ENCODE measurements around the gene STOML2. TPM values are rescaled to one million over a fixed set of nuclear protein-coding genes. Genes with fewer than 3 reads are reported as not detected.

Gene STOML2
- total and polyA plus RNA-seq, 7 experiments from 2014 or later: 34.7 to 126 (median 46.1) TPM

- ChIA-PET CTCF (interaction anchor here (0.6 to 2.3 kb wide), 2 partner anchors 192 kb away, joined by 3 to 18 read pairs; no protein-coding TSS in a partner anchor), POLR2A (interaction anchor here (1.3 to 11.3 kb wide), 2 partner anchors 12 to 25 kb away, joined by 4 to 88 read pairs; partner anchors contain the start of gene FANCG)
- Mint-ChIP-seq H3K9me3 (no peaks in the 10 kb centered on the region), H3K4me1 (peaks cover 19 to 37% (median 25%) of the 10 kb centered on the region in 7 donors), H3K27ac (no peak overlapping the region), H3K4me3 (no peak overlapping the region), H3K36me3 (peaks cover 5 to 46% (median 24%) of the 10 kb centered on the region in 5 donors), H3K27me3 (no peaks in the 10 kb centered on the region)
- Histone ChIP-seq H3K9me3 (ENCODE audit: control insufficient read depth in 2 of 3, low read length in 3 of 3) (no peaks in the 10 kb centered on the region), H3K4me1 (ENCODE audit: control insufficient read depth in 2 of 2, insufficient read depth in 2 of 2, low read length in 2 of 2) (peaks cover 7 to 8% of the 10 kb centered on the region in 2 donors), H3K4me3 (ENCODE audit: low read length) (no peak overlapping the region), H3K36me3 (ENCODE audit: control insufficient read depth in 2 of 3, insufficient read depth in 3 of 3, low read length in 3 of 3) (peaks cover 0 to 80% (median 26%) of the 10 kb centered on the region in 3 experiments), H3K27ac (ENCODE audit: low read depth, low read length) (no peak overlapping the region), H3K27me3 (ENCODE audit: control insufficient read depth in 2 of 2, insufficient read depth in 2 of 2, low read length in 2 of 2) (no peaks in the 10 kb centered on the region)
- ATAC-seq (no peak), DNase-seq (no peak)
- intact Hi-C loops (cut with micrococcal nuclease): no loop called here
Measured at GRCh38 chr9:35091536-35091935, 11.4 kb downstream of the STOML2 start.

- Mint-ChIP-seq H3K4me3 (no peak overlapping the region), H3K36me3 (peaks cover 5 to 41% (median 23%) of the 10 kb centered on the region in 5 donors), H3K27me3 (no peaks in the 10 kb centered on the region), H3K27ac (peak overlapping the region in 1 of 9 donors; percentile 22), H3K4me1 (peaks cover 3 to 24% (median 11%) of the 10 kb centered on the region in 7 donors), H3K9me3 (no peaks in the 10 kb centered on the region)
- Histone ChIP-seq H3K4me1 (ENCODE audit: control insufficient read depth in 2 of 2, insufficient read depth in 2 of 2, low read length in 2 of 2) (no peaks in the 10 kb centered on the region), H3K27me3 (ENCODE audit: control insufficient read depth in 2 of 2, insufficient read depth in 2 of 2, low read length in 2 of 2) (no peaks in the 10 kb centered on the region), H3K27ac (ENCODE audit: low read depth, low read length) (no peak overlapping the region), H3K4me3 (ENCODE audit: low read length) (no peak overlapping the region), H3K36me3 (ENCODE audit: control insufficient read depth in 2 of 3, insufficient read depth in 3 of 3, low read length in 3 of 3) (peaks cover 0 to 77% (median 26%) of the 10 kb centered on the region in 3 experiments), H3K9me3 (ENCODE audit: control insufficient read depth in 2 of 3, low read length in 3 of 3) (no peaks in the 10 kb centered on the region)
- POLR2A ChIA-PET: no interaction called here
- ATAC-seq (no peak), DNase-seq (no peak)
- CTCF ChIA-PET: no interaction called here
- intact Hi-C loops (cut with micrococcal nuclease): no loop called here
Measured at GRCh38 chr9:35089434-35089833, 13.5 kb downstream of the STOML2 start.

GRCh38 chr9:35085078-35085477 is 17.9 kb downstream of the STOML2 start:
- no peak overlapping the region for H3K27ac ChIP-seq (ENCODE audit: low read depth, low read length)
- peaks cover under 1 to 4% (median 3%) of the 10 kb centered on the region in 7 donors for H3K4me1 Mint-ChIP-seq
- peaks cover 0 to 33% (median 13%) of the 10 kb centered on the region in 3 experiments for H3K36me3 ChIP-seq (ENCODE audit: control insufficient read depth in 2 of 3, insufficient read depth in 3 of 3, low read length in 3 of 3)
- ChIA-PET CTCF (interaction anchor here (1.1 kb wide), 1 partner anchor 10 kb away, joined by 3 read pairs; no protein-coding TSS in a partner anchor), POLR2A (interaction anchor here (0.7 to 2.7 kb wide), 3 partner anchors 8 to 13 kb away, joined by 3 to 10 read pairs (median 3); partner anchors contain the start of gene PIGO)
- H3K36me3 Mint-ChIP-seq: peaks cover 0 to 20% (median 17%) of the 10 kb centered on the region in 5 donors
- intact Hi-C loops (cut with micrococcal nuclease): no loop called here
- no peak overlapping the region for H3K4me3 Mint-ChIP-seq
- H3K4me1 ChIP-seq (ENCODE audit: control insufficient read depth in 2 of 2, insufficient read depth in 2 of 2, low read length in 2 of 2): peaks cover 0 to 2% of the 10 kb centered on the region in 2 donors
- no peak overlapping the region for H3K4me3 ChIP-seq (ENCODE audit: low read length)
- H3K9me3 ChIP-seq (ENCODE audit: control insufficient read depth in 2 of 3, low read length in 3 of 3): no peaks in the 10 kb centered on the region
- ATAC-seq (no peak), DNase-seq (no peak)
- H3K27me3 Mint-ChIP-seq: no peaks in the 10 kb centered on the region
- peak overlapping the region in 2 of 9 donors; percentile 1 to 2 for H3K27ac Mint-ChIP-seq
- no peaks in the 10 kb centered on the region for H3K9me3 Mint-ChIP-seq
- no peaks in the 10 kb centered on the region for H3K27me3 ChIP-seq (ENCODE audit: control insufficient read depth in 2 of 2, insufficient read depth in 2 of 2, low read length in 2 of 2)

DNA sequence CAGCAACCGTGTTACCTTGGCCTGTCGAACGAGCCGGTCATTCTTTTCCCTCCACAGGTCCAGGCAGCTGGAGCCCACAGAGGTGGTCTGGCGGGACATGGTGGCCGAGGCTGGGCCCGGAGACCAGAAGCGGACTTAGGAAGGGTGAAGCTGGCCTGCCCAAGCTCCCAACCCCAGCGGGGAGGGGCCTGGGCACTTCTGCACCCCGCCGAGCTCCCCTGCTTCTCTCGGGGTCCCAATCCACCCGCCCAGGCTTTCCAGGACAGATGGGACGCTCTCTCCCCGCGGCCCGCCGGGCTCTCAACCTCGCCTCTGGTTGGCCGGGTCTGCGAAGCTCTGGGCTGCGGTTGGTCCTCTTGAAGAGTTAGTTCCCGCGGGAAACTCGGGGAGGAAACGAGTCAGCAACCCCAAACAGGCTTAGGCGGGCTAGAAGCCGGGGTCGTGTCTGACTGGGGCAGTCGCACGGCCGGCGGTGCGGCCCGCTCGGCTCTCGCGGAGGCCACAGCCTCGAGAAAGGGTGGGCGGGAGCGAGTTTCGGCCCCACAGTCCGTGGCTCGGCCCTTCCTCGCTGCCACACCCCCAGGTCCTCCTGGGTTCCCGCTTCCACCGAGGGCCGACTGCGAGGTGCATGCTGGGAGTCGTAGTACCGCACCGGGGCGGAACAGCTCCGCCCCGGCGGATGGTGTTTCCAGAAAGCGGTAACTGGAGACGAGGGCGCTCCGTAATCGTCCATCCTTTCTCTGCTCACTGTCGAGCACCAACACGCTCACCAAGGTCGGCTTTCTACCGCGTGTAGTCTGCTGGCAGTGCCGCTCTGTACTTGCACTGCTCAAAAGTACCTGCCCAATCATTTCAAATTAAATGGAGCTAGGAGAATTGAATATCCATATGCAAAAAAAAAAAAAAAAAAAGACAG is 23.2 kb downstream of the STOML2 start, which contains the start of gene FANCG:
Gene FANCG, minus strand, starts transcription at position 517 of the 916 bp plus-strand sequence. Its CDS starts 418 bp downstream, at position 99.
- no peaks in the 10 kb centered on the region for H3K27me3 Mint-ChIP-seq
- H3K27ac Mint-ChIP-seq: peak within 1 kb of the TSS; percentile 76 to 99 (median 91)
- ChIA-PET CTCF (interaction anchor here (1.2 to 4.1 kb wide), 4 partner anchors 8 to 180 kb away, joined by 4 to 19 read pairs (median 4); partner anchors contain the start of gene PIGO), POLR2A (interaction anchor here (0.6 to 5.9 kb wide), 9 partner anchors 9 to 566 kb away, joined by 3 to 88 read pairs (median 6); partner anchors contain the start of genes ATOSB, PIGO and STOML2)
- peaks cover 0 to 7% (median 5%) of the 10 kb centered on the region in 5 donors for H3K36me3 Mint-ChIP-seq
- Histone ChIP-seq H3K4me1 (ENCODE audit: control insufficient read depth in 2 of 2, insufficient read depth in 2 of 2, low read length in 2 of 2) (peaks cover 8 to 10% of the 10 kb centered on the region in 2 donors), H3K27me3 (ENCODE audit: control insufficient read depth in 2 of 2, insufficient read depth in 2 of 2, low read length in 2 of 2) (no peaks in the 10 kb centered on the region), H3K27ac (ENCODE audit: low read depth, low read length) (peak within 1 kb of the TSS; percentile 74), H3K36me3 (ENCODE audit: control insufficient read depth in 2 of 3, insufficient read depth in 3 of 3, low read length in 3 of 3) (peaks cover 0 to 9% (median 0%) of the 10 kb centered on the region in 3 experiments), H3K4me3 (ENCODE audit: low read length) (peak within 1 kb of the TSS; percentile 84), H3K9me3 (ENCODE audit: control insufficient read depth in 2 of 3, low read length in 3 of 3) (no peaks in the 10 kb centered on the region)
- no peaks in the 10 kb centered on the region for H3K9me3 Mint-ChIP-seq
- H3K4me3 Mint-ChIP-seq: peak within 1 kb of the TSS; percentile 84 to 98 (median 94)
- intact Hi-C loops (cut with micrococcal nuclease): loop anchor here (1.0 to 10.0 kb wide), 9 partner anchors 7 to 735 kb away; partner anchors contain the start of genes PIGO (in 2 of the 2), VCP (in 2 of the 2), CCL27 (in 1 of the 2) and CREB3 (in 1 of the 2)
- DNase-seq (peak; percentile 60 to 87 (median 73)), ATAC-seq (peak; percentile 98)
- peaks cover 13 to 38% (median 24%) of the 10 kb centered on the region in 7 donors for H3K4me1 Mint-ChIP-seq

DNA sequence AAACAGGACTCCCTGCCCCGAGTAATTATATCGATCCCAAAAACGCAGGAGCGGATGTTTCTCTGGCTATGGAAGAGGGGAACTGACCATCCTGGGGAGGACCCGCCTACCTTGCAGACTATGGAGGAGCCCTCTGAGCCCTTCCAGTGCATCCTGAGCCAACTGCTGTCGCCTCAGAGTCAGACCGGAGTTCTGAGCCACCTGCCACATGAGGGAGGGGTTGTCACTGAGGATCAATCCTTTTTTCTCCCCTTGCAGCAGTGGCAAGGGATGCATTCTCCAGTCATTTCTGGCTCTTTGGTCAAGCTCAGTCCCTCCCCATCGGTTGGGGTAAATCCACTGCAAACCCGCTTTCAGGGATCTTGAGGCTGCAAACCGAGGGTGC is 23.9 kb downstream of the STOML2 start:
- CTCF ChIA-PET: interaction anchor here (1.5 to 4.1 kb wide), 2 partner anchors 17 to 179 kb away, joined by 4 to 19 read pairs; partner anchors contain the start of gene PIGO
- Mint-ChIP-seq H3K4me1 (peaks cover 13 to 42% (median 24%) of the 10 kb centered on the region in 7 donors), H3K9me3 (no peaks in the 10 kb centered on the region), H3K4me3 (peak overlapping the region; percentile 84 to 98 (median 94)), H3K36me3 (peaks cover 0 to 11% (median 5%) of the 10 kb centered on the region in 5 donors), H3K27ac (peak overlapping the region in 5 of 9 donors; percentile 6 to 99 (median 70)), H3K27me3 (no peaks in the 10 kb centered on the region)
- H3K27me3 ChIP-seq (ENCODE audit: control insufficient read depth in 2 of 2, insufficient read depth in 2 of 2, low read length in 2 of 2): no peaks in the 10 kb centered on the region
- peaks cover 8 to 10% of the 10 kb centered on the region in 2 donors for H3K4me1 ChIP-seq (ENCODE audit: control insufficient read depth in 2 of 2, insufficient read depth in 2 of 2, low read length in 2 of 2)
- H3K27ac ChIP-seq (ENCODE audit: low read depth, low read length): peak overlapping the region; percentile 74
- intact Hi-C loops (cut with micrococcal nuclease): loop anchor here in 1 of 2 donors (1.0 to 10.0 kb wide), 3 partner anchors 90 to 736 kb away; partner anchors contain the start of genes CCL27, DNAJB5, HINT2 and SPAG8
- POLR2A ChIA-PET: interaction anchor here (1.1 to 5.9 kb wide), 6 partner anchors 8 to 567 kb away, joined by 4 to 88 read pairs (median 18); partner anchors contain the start of genes PIGO and STOML2
- H3K36me3 ChIP-seq (ENCODE audit: control insufficient read depth in 2 of 3, insufficient read depth in 3 of 3, low read length in 3 of 3): peaks cover 0 to 9% (median 0%) of the 10 kb centered on the region in 3 experiments
- H3K4me3 ChIP-seq (ENCODE audit: low read length): peak overlapping the region; percentile 84
- DNase-seq (peak in 1 of 9 donors; percentile 5), ATAC-seq (no peak)
- no peaks in the 10 kb centered on the region for H3K9me3 ChIP-seq (ENCODE audit: control insufficient read depth in 2 of 3, low read length in 3 of 3)

- intact Hi-C loops (cut with micrococcal nuclease): loop anchor here in 1 of 2 donors (10.0 kb wide), 2 partner anchors 413 to 737 kb away; partner anchors contain the start of genes CCL27, HINT2 and SPAG8
Measured at GRCh38 chr9:35078066-35078465, 24.9 kb downstream of the STOML2 start.

More at GRCh38 chr9:35078066-35078465, 24.9 kb downstream of the STOML2 start:
- DNase-seq: no peak
- H3K4me3 ChIP-seq (ENCODE audit: low read length): no peak overlapping the region
- no peak overlapping the region for H3K27ac ChIP-seq (ENCODE audit: low read depth, low read length)
- ChIA-PET POLR2A (interaction anchor here (0.8 to 5.9 kb wide), 3 partner anchors 12 to 26 kb away, joined by 3 to 88 read pairs (median 28); partner anchors contain the start of gene PIGO), CTCF (interaction anchor here (0.5 to 4.1 kb wide), 2 partner anchors 18 to 1520 kb away, joined by 5 to 19 read pairs; partner anchors contain the start of gene PIGO)
- Mint-ChIP-seq H3K36me3 (peaks cover 0 to 16% (median 5%) of the 10 kb centered on the region in 5 donors), H3K4me1 (peaks cover 13 to 47% (median 26%) of the 10 kb centered on the region in 7 donors), H3K4me3 (peak overlapping the region; percentile 42 to 98 (median 94)), H3K27me3 (no peaks in the 10 kb centered on the region), H3K9me3 (no peaks in the 10 kb centered on the region), H3K27ac (peak overlapping the region in 3 of 9 donors; percentile 17 to 99 (median 57))
- no peaks in the 10 kb centered on the region for H3K27me3 ChIP-seq (ENCODE audit: control insufficient read depth in 2 of 2, insufficient read depth in 2 of 2, low read length in 2 of 2)
- ATAC-seq: no peak
- peaks cover 8 to 13% of the 10 kb centered on the region in 2 donors for H3K4me1 ChIP-seq (ENCODE audit: control insufficient read depth in 2 of 2, insufficient read depth in 2 of 2, low read length in 2 of 2)
- peaks cover 0 to 9% (median 0%) of the 10 kb centered on the region in 3 experiments for H3K36me3 ChIP-seq (ENCODE audit: control insufficient read depth in 2 of 3, insufficient read depth in 3 of 3, low read length in 3 of 3)
- no peaks in the 10 kb centered on the region for H3K9me3 ChIP-seq (ENCODE audit: control insufficient read depth in 2 of 3, low read length in 3 of 3)

Measured in naive thymus-derived CD4-positive, alpha-beta T cell (primary cell).